ENCODE data around the gene HECTD4.
"Not testable (repeated sequence)": the region's sequence is repeated elsewhere in the genome, so short reads cannot be mapped to it uniquely, and the experiment has no call there.

Gene HECTD4

GRCh38 chr12:112413855-112414625, 31.8 kb upstream of the HECTD4 start:
- H2AFZ ChIP-seq (ENCODE audit: low read depth), result no peak overlapping the region

GRCh38 chr12:112409906-112410244, 27.6 kb upstream of the HECTD4 start:
- peaks cover 24% of the 10 kb centered on the region for H3K79me2 ChIP-seq (ENCODE audit: insufficient read depth, low read depth)
- peaks cover 26% of the 10 kb centered on the region for H3K4me1 ChIP-seq (ENCODE audit: low read depth, poor library complexity, severe bottlenecking)
- peaks cover 17% of the 10 kb centered on the region; the same call in 1 of the 2 replicates for H3K36me3 ChIP-seq (ENCODE audit: insufficient read depth)
- no peak overlapping the region for H3K4me2 ChIP-seq
- H2AFZ ChIP-seq (ENCODE audit: low read depth), result peak overlapping the region; percentile 51
- H3K27me3 ChIP-seq (ENCODE audit: insufficient read depth, low read depth), result no peaks in the 10 kb centered on the region
- no peaks in the 10 kb centered on the region for H4K20me1 ChIP-seq (ENCODE audit: insufficient read depth)
- no peak overlapping the region for H3K4me3 ChIP-seq (IDR thresholded peaks at IDR 0.05; ENCODE audit: insufficient read depth, low read depth, low read length)
- no peak overlapping the region for H3K27ac ChIP-seq
- TF ChIP-seq CTCF (conservative IDR thresholded peaks at IDR 0.05; ENCODE audit: low read depth, low read length), result no peak
- H3K9ac ChIP-seq, result no peak overlapping the region

More at GRCh38 chr12:112413855-112414625, 31.8 kb upstream of the HECTD4 start:
- peaks cover 3% of the 10 kb centered on the region; the same call in 1 of the 2 replicates for H3K79me2 ChIP-seq (ENCODE audit: insufficient read depth, low read depth)
- H3K4me3 ChIP-seq (IDR thresholded peaks at IDR 0.05; ENCODE audit: insufficient read depth, low read depth, low read length), result no peak overlapping the region
- peaks cover 7% of the 10 kb centered on the region for H3K4me1 ChIP-seq (ENCODE audit: low read depth, poor library complexity, severe bottlenecking)
- no peak overlapping the region for H3K4me2 ChIP-seq
- no peak overlapping the region for H3K27ac ChIP-seq
- no peaks in the 10 kb centered on the region for H3K36me3 ChIP-seq (ENCODE audit: insufficient read depth)
- no peaks in the 10 kb centered on the region for H3K27me3 ChIP-seq (ENCODE audit: insufficient read depth, low read depth)
- no peak for TF ChIP-seq CTCF (conservative IDR thresholded peaks at IDR 0.05; ENCODE audit: low read depth, low read length)
- H3K9ac ChIP-seq, result no peak overlapping the region
- H4K20me1 ChIP-seq (ENCODE audit: insufficient read depth), result no peaks in the 10 kb centered on the region

GRCh38 chr12:112409064-112409905, 27.1 kb upstream of the HECTD4 start, which contains the start of gene RPL6:
Gene RPL6 (minus strand): TSS chr12:112409605. CDS start chr12:112408656, 949 bp downstream.
- Histone ChIP-seq H3K79me2 (ENCODE audit: insufficient read depth, low read depth) (peaks cover 24% of the 10 kb centered on the region), H3K4me2 (peak within 1 kb of the TSS; percentile 97), H3K4me1 (ENCODE audit: low read depth, poor library complexity, severe bottlenecking) (peaks cover 26% of the 10 kb centered on the region), H4K20me1 (ENCODE audit: insufficient read depth) (no peaks in the 10 kb centered on the region), H3K27ac (peak within 1 kb of the TSS; percentile 88), H3K36me3 (ENCODE audit: insufficient read depth) (peaks cover 17% of the 10 kb centered on the region; the same call in 1 of the 2 replicates), H3K9ac (peak within 1 kb of the TSS; percentile 93), H2AFZ (ENCODE audit: low read depth) (peak within 1 kb of the TSS; percentile 51), H3K27me3 (ENCODE audit: insufficient read depth, low read depth) (no peaks in the 10 kb centered on the region), H3K4me3 (IDR thresholded peaks at IDR 0.05; ENCODE audit: insufficient read depth, low read depth, low read length) (no peak within 1 kb of the TSS)
- no peak for TF ChIP-seq CTCF (conservative IDR thresholded peaks at IDR 0.05; ENCODE audit: low read depth, low read length)

GRCh38 chr12:112408621-112409020, 26.4 kb upstream of the HECTD4 start:
- H3K4me1 ChIP-seq (ENCODE audit: low read depth, poor library complexity, severe bottlenecking), result peaks cover 26% of the 10 kb centered on the region
- H4K20me1 ChIP-seq (ENCODE audit: insufficient read depth), result no peaks in the 10 kb centered on the region
- H3K9ac ChIP-seq, result peak overlapping the region; percentile 93
- H3K4me3 ChIP-seq (IDR thresholded peaks at IDR 0.05; ENCODE audit: insufficient read depth, low read depth, low read length), result no peak overlapping the region
- no peaks in the 10 kb centered on the region for H3K27me3 ChIP-seq (ENCODE audit: insufficient read depth, low read depth)
- no peak for TF ChIP-seq CTCF (conservative IDR thresholded peaks at IDR 0.05; ENCODE audit: low read depth, low read length)
- H3K27ac ChIP-seq, result peak overlapping the region; percentile 88
- peaks cover 24% of the 10 kb centered on the region for H3K79me2 ChIP-seq (ENCODE audit: insufficient read depth, low read depth)
- H2AFZ ChIP-seq (ENCODE audit: low read depth), result peak overlapping the region; percentile 51; the same call in 1 of the 2 replicates
- H3K4me2 ChIP-seq, result peak overlapping the region; percentile 97
- H3K36me3 ChIP-seq (ENCODE audit: insufficient read depth), result peaks cover 17% of the 10 kb centered on the region; the same call in 1 of the 2 replicates

- not testable (repeated sequence) for H3K4me3 ChIP-seq (IDR thresholded peaks at IDR 0.05; ENCODE audit: insufficient read depth, low read depth, low read length); H3K27ac ChIP-seq
- H3K36me3 ChIP-seq (ENCODE audit: insufficient read depth), result peaks cover 17% of the 10 kb centered on the region; the same call in 1 of the 2 replicates
Observed at GRCh38 chr12:112407683-112408082, 25.5 kb upstream of the HECTD4 start.

More at GRCh38 chr12:112407683-112408082, 25.5 kb upstream of the HECTD4 start:
- H3K9ac ChIP-seq; H4K20me1 ChIP-seq (ENCODE audit: insufficient read depth); H3K27me3 ChIP-seq (ENCODE audit: insufficient read depth, low read depth); H2AFZ ChIP-seq (ENCODE audit: low read depth): not testable (repeated sequence)
- peaks cover 24% of the 10 kb centered on the region for H3K79me2 ChIP-seq (ENCODE audit: insufficient read depth, low read depth)
- peak overlapping the region; percentile 97 for H3K4me2 ChIP-seq
- H3K4me1 ChIP-seq (ENCODE audit: low read depth, poor library complexity, severe bottlenecking), result peaks cover 26% of the 10 kb centered on the region

Measured in KMS-11 (cell line).